HG03097 (cell line): ENCODE measurements around the gene ISOC1.

Source experiments
- ATAC-seq: cut with Tn5 transposase; IDR thresholded peaks from one replicate; pipeline ENCODE4 v1.9.1; 2021; ENCODE audit not compliant: unreplicated experiment, low FRiP score

Gene ISOC1

DNA sequence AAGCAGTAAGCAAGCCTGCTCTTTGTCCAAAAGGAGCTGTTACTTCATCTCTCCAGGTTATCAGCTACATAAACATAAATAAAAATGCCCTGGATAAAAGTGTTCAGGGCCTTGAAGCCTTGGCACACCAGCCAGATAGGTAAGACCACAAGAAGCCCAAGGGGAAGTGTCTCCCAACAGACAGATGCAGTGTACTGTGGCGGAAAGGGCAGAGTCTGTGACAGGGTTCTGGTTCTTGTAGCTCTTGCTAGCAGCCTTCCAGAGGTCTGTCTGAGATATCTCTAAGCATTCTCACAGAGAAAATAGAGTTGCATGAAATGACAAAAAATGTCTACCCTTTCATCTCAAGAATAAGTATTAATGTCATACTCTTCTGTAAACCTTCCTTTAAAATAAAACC lies 30.1 kb downstream of the ISOC1 start:
- no peak for ATAC-seq

GRCh38 chr5:129125819-129126218 lies 31.3 kb downstream of the ISOC1 start:
- ATAC-seq = peak; percentile 80

- no peak for ATAC-seq
Observed at GRCh38 chr5:129133553-129133952, 39.0 kb downstream of the ISOC1 start.

DNA sequence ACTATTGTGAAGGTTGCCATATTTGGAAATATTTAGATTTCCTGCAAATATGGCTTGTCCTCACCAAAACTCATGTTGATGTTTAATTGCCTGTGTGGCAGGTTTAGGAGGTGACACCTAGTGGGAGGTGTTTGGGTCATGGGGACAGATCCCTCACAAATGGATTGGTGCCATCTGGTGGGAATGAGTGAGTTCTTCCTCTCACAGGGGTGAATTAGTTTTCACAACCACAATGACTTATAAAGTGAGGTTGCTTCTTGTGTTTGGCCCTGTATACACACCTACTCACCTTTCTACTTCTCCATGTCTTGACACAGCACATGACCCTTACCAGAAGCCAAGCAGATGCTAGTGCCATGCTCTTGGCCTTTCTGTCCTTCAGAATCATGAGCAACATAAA lies 41.1 kb downstream of the ISOC1 start:
- peak; percentile 88 for ATAC-seq

DNA sequence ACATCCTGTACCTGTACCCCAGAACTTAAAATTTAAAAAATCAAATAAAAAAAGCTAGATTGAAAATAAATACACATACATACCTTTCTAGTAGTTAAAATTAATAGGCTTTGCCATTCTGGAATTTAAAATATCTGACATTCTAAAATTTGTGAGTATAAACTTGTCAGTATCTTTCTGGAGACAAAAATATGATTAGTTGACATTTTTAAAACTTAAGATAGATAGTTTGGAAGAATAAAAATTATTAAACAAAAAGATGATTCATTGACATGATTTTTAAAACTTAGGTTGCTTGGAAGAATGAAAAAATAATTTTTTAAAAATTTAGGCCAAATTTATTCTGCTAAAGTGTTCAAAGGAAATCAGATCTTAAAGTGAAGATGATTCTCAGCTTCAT lies 43.1 kb downstream of the ISOC1 start:
- ATAC-seq = no peak

DNA sequence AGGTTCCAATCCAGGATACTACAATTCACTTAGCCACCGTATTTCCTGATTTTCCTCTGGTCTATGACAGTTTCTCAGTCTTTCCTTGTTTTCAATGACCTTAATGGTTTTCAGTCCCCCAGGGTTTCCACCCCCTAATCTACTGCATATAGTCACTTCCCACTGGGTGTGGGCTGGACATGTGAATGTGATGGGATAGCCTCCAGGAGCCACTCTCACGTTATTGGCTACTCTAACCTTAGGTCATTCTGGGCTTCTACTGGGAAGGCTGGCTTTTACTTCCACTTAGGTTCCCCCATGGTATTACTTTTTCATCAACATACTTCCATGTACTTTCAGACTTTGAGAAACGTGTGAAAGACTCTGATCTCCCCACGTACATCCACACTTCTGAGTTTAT lies 46.5 kb downstream of the ISOC1 start:
- no peak for ATAC-seq

GRCh38 chr5:129141696-129142095 lies 47.1 kb downstream of the ISOC1 start:
- ATAC-seq = no peak

DNA sequence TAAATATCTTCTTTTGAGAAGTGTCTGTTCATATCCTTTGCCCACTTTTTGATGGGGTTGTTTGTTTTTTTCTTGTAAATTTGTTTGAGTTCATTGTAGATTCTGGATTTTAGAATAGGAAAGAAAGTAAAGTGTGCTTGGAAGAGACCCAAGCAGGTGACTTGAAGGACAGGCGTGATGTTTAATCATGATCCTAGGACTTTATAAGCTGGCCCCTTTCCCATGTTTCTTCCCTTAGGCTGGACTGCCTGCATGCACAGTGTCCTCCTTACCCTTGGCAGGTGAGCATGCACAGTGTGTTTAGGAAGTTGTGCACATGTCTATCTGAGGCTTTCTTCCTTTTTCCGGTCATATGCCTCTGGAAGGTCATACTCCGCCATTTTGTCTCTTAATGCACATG lies 61.3 kb downstream of the ISOC1 start:
- no peak for ATAC-seq

GRCh38 chr5:129161830-129162229 lies 67.3 kb downstream of the ISOC1 start:
- ATAC-seq = no peak
